CD4-positive, CD25-positive, alpha-beta regulatory T cell (primary cell): ENCODE results near the gene PLCB1. TPM values are rescaled to one million over a fixed set of nuclear protein-coding genes. Genes with fewer than 3 reads are reported as not detected.
"Not testable (repeated sequence)": the region's sequence is repeated elsewhere in the genome, so short reads cannot be mapped to it uniquely, and the experiment has no call there.

Source experiments
- ATAC-seq, 2 donors: fragments of 150-1000 bp; cut with Tn5 transposase; one replicate each; pipeline ENCODE4 v1.10.0; 2021; ENCODE audit warnings: low read depth in 2 of 2, moderate number of reproducible peaks in 2 of 2, moderate library complexity in 1 of 2
- DNase-seq, 3 donors: peaks; one replicate each; pipeline versions ENCODE4 v3.0.0 to v3.0.0-alpha.2; 2012 to 2022; ENCODE audit warnings: mixed read lengths in 1 of 3
- H3K27ac ChIP-seq: one replicate; pipeline ENCODE4 v1.7.0; 2013; ENCODE audit warnings: mild to moderate bottlenecking, low read length; ENCODE audit not compliant: insufficient read depth, poor library complexity, severe bottlenecking
- H3K27me3 ChIP-seq: one replicate; pipeline ENCODE4 v1.7.0; 2013; ENCODE audit warnings: low read length; ENCODE audit not compliant: control insufficient read depth, insufficient read depth
- H3K36me3 ChIP-seq: one replicate; pipeline ENCODE4 v1.7.0; 2013; ENCODE audit warnings: mild to moderate bottlenecking, low read length, moderate library complexity; ENCODE audit not compliant: control insufficient read depth, insufficient read depth
- H3K4me1 ChIP-seq: 2 replicates; pipeline ENCODE4 v1.7.0; 2013; ENCODE audit warnings: mild to moderate bottlenecking, low read length; ENCODE audit not compliant: insufficient read depth, control insufficient read depth, poor library complexity, severe bottlenecking
- H3K4me3 ChIP-seq: one replicate; pipeline ENCODE4 v1.7.0; 2013; ENCODE audit warnings: low read depth, mild to moderate bottlenecking, low read length, moderate library complexity
- H3K9me3 ChIP-seq, 2 experiments: 1 replicate in 1 of 2; 2 replicates in 1 of 2; pipeline ENCODE4 v1.7.0; 2013; ENCODE audit warnings: low read length in 2 of 2, mild to moderate bottlenecking in 1 of 2, moderate library complexity in 1 of 2; ENCODE audit not compliant: control insufficient read depth in 2 of 2
- H3K27ac Mint-ChIP-seq, 3 donors: one replicate each; pipeline ENCODE4 v1.8.0; 2020 to 2022; ENCODE audit warnings: mild to moderate bottlenecking in 3 of 3, mixed read lengths in 3 of 3, moderate library complexity in 2 of 3
- H3K27me3 Mint-ChIP-seq: one replicate; pipeline ENCODE4 v1.8.0; 2022; ENCODE audit warnings: mild to moderate bottlenecking, mixed read lengths
- H3K36me3 Mint-ChIP-seq: one replicate; pipeline ENCODE4 v1.8.0; 2020; ENCODE audit warnings: mixed read lengths
- H3K4me1 Mint-ChIP-seq, 4 donors: one replicate each; pipeline ENCODE4 v1.8.0; 2020 to 2022; ENCODE audit warnings: mixed read lengths in 4 of 4, mild to moderate bottlenecking in 1 of 4
- H3K4me3 Mint-ChIP-seq, 4 donors: one replicate each; pipeline ENCODE4 v1.8.0; 2020 to 2022; ENCODE audit warnings: mild to moderate bottlenecking in 4 of 4, mixed read lengths in 4 of 4, moderate library complexity in 3 of 4
- H3K9me3 Mint-ChIP-seq, 7 donors: one replicate each; pipeline ENCODE4 v1.8.0; 2020 to 2022; ENCODE audit warnings: mixed read lengths in 7 of 7, mild to moderate bottlenecking in 3 of 7, moderate library complexity in 2 of 7
- polyA plus RNA-seq, 4 donors: library from polyadenylated mRNA; unstranded; fragments of 300-500 nt; fragmentation: Illumina TruSeq; gene quantifications; one replicate each; pipeline ENCODE4 v1.2.3, GENCODE V29; 2021
- total RNA-seq: library from RNA; stranded (reverse); gene quantifications from one replicate; pipeline ENCODE4 v1.2.3, GENCODE V29; 2022

PLCB1 gene
- total and polyA plus RNA-seq, 5 donors from 2014 or later = 0.17 to 1.8 (median 0.44) TPM; not detected in 2

GRCh38 chr20:8104252-8104651 is 27.8 kb upstream of the PLCB1 start:
- H3K9me3 ChIP-seq = peaks cover 2 to 7% of the 10 kb centered on the region in 2 experiments
- H3K36me3 Mint-ChIP-seq = no peaks in the 10 kb centered on the region
- H3K27ac ChIP-seq = no peak overlapping the region
- H3K4me3 Mint-ChIP-seq = no peak overlapping the region
- no peaks in the 10 kb centered on the region for H3K36me3 ChIP-seq
- H3K4me1 ChIP-seq = no peaks in the 10 kb centered on the region
- no peak overlapping the region for H3K27ac Mint-ChIP-seq
- no peak for ATAC-seq
- no peaks in the 10 kb centered on the region for H3K27me3 ChIP-seq
- peaks cover 0 to 18% (median 8%) of the 10 kb centered on the region in 7 donors for H3K9me3 Mint-ChIP-seq
- H3K27me3 Mint-ChIP-seq = no peaks in the 10 kb centered on the region
- no peaks in the 10 kb centered on the region for H3K4me1 Mint-ChIP-seq
- DNase-seq = no peak
- H3K4me3 ChIP-seq = no peak overlapping the region

GRCh38 chr20:8114612-8115011 is 17.5 kb upstream of the PLCB1 start:
- not testable (repeated sequence) for H3K9me3 ChIP-seq, DNase-seq, H3K27me3 ChIP-seq, H3K36me3 ChIP-seq, H3K4me1 ChIP-seq, H3K9me3 Mint-ChIP-seq, H3K27ac ChIP-seq, H3K4me3 Mint-ChIP-seq, H3K27ac Mint-ChIP-seq, H3K27me3 Mint-ChIP-seq, H3K36me3 Mint-ChIP-seq, H3K4me1 Mint-ChIP-seq, ATAC-seq, H3K4me3 ChIP-seq

GRCh38 chr20:8115436-8115835 is 16.6 kb upstream of the PLCB1 start:
- no peaks in the 10 kb centered on the region for H3K4me1 ChIP-seq
- ATAC-seq = no peak
- no peaks in the 10 kb centered on the region for H3K36me3 ChIP-seq
- H3K27me3 Mint-ChIP-seq = no peaks in the 10 kb centered on the region
- H3K4me3 ChIP-seq = no peak overlapping the region
- no peak overlapping the region for H3K27ac Mint-ChIP-seq
- H3K36me3 Mint-ChIP-seq = no peaks in the 10 kb centered on the region
- DNase-seq = no peak
- no peak overlapping the region for H3K27ac ChIP-seq
- H3K27me3 ChIP-seq = peaks cover 2% of the 10 kb centered on the region
- no peaks in the 10 kb centered on the region for H3K9me3 ChIP-seq
- H3K4me3 Mint-ChIP-seq = no peak overlapping the region
- peaks cover 0 to 5% (median 0%) of the 10 kb centered on the region in 7 donors for H3K9me3 Mint-ChIP-seq
- H3K4me1 Mint-ChIP-seq = no peaks in the 10 kb centered on the region

- Mint-ChIP-seq H3K36me3 (no peaks in the 10 kb centered on the region), H3K4me3 (no peak overlapping the region), H3K27ac (no peak overlapping the region), H3K27me3 (no peaks in the 10 kb centered on the region), H3K9me3 (peaks cover 0 to 5% (median 0%) of the 10 kb centered on the region in 7 donors), H3K4me1 (no peaks in the 10 kb centered on the region)
- DNase-seq (no peak), ATAC-seq (no peak)
- H3K4me1 ChIP-seq = no peaks in the 10 kb centered on the region
- H3K4me3 ChIP-seq = no peak overlapping the region
- H3K27me3 ChIP-seq = peaks cover 2% of the 10 kb centered on the region
- H3K27ac ChIP-seq = no peak overlapping the region
- H3K36me3 ChIP-seq = no peaks in the 10 kb centered on the region
- no peaks in the 10 kb centered on the region for H3K9me3 ChIP-seq
Measured at GRCh38 chr20:8116067-8116811, 15.8 kb upstream of the PLCB1 start.

DNA sequence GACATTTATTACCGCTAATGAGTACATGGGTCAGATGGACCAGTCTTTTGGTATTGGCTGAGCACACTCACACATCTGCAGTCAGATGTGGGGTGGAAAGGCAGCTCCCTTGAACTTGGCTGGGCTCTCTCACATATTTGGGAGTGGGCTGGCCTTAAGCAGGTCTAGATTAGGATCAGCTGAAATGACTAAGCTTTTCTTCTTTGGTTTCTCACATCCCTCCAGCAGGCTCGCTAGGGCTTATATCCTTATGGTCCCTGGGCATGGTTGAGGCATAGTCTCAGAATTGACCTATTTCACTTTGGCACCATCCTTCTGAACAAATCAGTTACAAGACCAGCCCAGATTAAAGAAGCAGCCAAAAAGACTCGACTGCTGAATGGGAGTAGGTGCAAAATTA is 14.4 kb upstream of the PLCB1 start:
- no peaks in the 10 kb centered on the region for H3K4me1 Mint-ChIP-seq
- H3K9me3 Mint-ChIP-seq = peaks cover 0 to 5% (median 0%) of the 10 kb centered on the region in 7 donors
- no peaks in the 10 kb centered on the region for H3K27me3 Mint-ChIP-seq
- Histone ChIP-seq H3K27me3 (peaks cover 2% of the 10 kb centered on the region), H3K36me3 (no peaks in the 10 kb centered on the region), H3K27ac (no peak overlapping the region), H3K4me3 (no peak overlapping the region), H3K9me3 (no peaks in the 10 kb centered on the region), H3K4me1 (no peaks in the 10 kb centered on the region)
- no peaks in the 10 kb centered on the region for H3K36me3 Mint-ChIP-seq
- H3K4me3 Mint-ChIP-seq = no peak overlapping the region
- no peak overlapping the region for H3K27ac Mint-ChIP-seq
- ATAC-seq (no peak), DNase-seq (no peak)

- H3K36me3 ChIP-seq = no peaks in the 10 kb centered on the region
- H3K4me3 ChIP-seq = no peak overlapping the region
- no peaks in the 10 kb centered on the region for H3K4me1 Mint-ChIP-seq
- no peaks in the 10 kb centered on the region for H3K27me3 Mint-ChIP-seq
- H3K27ac ChIP-seq = no peak overlapping the region
- H3K9me3 ChIP-seq = no peaks in the 10 kb centered on the region
- DNase-seq (no peak), ATAC-seq (no peak)
- no peak overlapping the region for H3K27ac Mint-ChIP-seq
- peaks cover 0 to 5% (median 0%) of the 10 kb centered on the region in 7 donors for H3K9me3 Mint-ChIP-seq
- no peaks in the 10 kb centered on the region for H3K36me3 Mint-ChIP-seq
- H3K4me1 ChIP-seq = no peaks in the 10 kb centered on the region
- H3K27me3 ChIP-seq = peaks cover 2% of the 10 kb centered on the region
- H3K4me3 Mint-ChIP-seq = no peak overlapping the region
Measured at GRCh38 chr20:8118039-8118438, 14.0 kb upstream of the PLCB1 start.

DNA sequence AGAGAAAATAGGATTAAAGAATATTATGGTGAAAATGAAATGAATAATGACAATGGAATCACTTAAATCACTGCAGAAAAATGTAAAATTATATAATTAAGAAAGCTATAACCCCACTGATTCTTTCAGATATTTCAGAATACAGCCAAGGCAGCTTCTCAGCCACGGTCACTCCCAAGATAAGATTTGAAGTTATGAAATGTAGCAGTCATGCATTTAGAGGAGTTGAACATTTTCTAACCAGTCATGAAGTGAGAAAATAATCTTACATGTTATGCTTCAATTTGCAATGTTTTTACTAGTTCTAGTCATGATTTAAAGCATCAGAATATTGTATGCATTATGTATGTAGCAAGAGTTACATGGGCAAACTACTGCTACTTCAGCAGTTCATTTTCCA is 13.3 kb upstream of the PLCB1 start:
- no peak for DNase-seq
- H3K36me3 Mint-ChIP-seq = no peaks in the 10 kb centered on the region
- no peak overlapping the region for H3K27ac Mint-ChIP-seq
- H3K4me3 ChIP-seq = no peak overlapping the region
- peaks cover 0 to 2% (median 0%) of the 10 kb centered on the region in 7 donors for H3K9me3 Mint-ChIP-seq
- H3K27ac ChIP-seq = no peak overlapping the region
- no peak for ATAC-seq
- no peaks in the 10 kb centered on the region for H3K27me3 Mint-ChIP-seq
- H3K9me3 ChIP-seq = no peaks in the 10 kb centered on the region
- no peak overlapping the region for H3K4me3 Mint-ChIP-seq
- H3K27me3 ChIP-seq = peaks cover 2% of the 10 kb centered on the region
- H3K4me1 ChIP-seq = no peaks in the 10 kb centered on the region
- no peaks in the 10 kb centered on the region for H3K36me3 ChIP-seq
- H3K4me1 Mint-ChIP-seq = no peaks in the 10 kb centered on the region

GRCh38 chr20:8121666-8122065 is 10.4 kb upstream of the PLCB1 start:
- no peak overlapping the region for H3K27ac Mint-ChIP-seq
- no peak overlapping the region for H3K27ac ChIP-seq
- ATAC-seq = no peak
- H3K36me3 Mint-ChIP-seq = no peaks in the 10 kb centered on the region
- H3K27me3 Mint-ChIP-seq = no peaks in the 10 kb centered on the region
- no peak for DNase-seq
- no peaks in the 10 kb centered on the region for H3K36me3 ChIP-seq
- no peaks in the 10 kb centered on the region for H3K9me3 Mint-ChIP-seq
- no peak overlapping the region for H3K4me3 ChIP-seq
- peaks cover 5% of the 10 kb centered on the region for H3K27me3 ChIP-seq
- no peaks in the 10 kb centered on the region for H3K4me1 Mint-ChIP-seq
- no peak overlapping the region for H3K4me3 Mint-ChIP-seq
- no peaks in the 10 kb centered on the region for H3K4me1 ChIP-seq
- H3K9me3 ChIP-seq = no peaks in the 10 kb centered on the region
